Measurements from ENCODE around the gene ZFP64.
A peak's percentile ranks its signal among the peaks of the same experiment; 100 is the strongest.
"Not testable (repeated sequence)": the region's sequence is repeated elsewhere in the genome, so short reads cannot be mapped to it uniquely, and the experiment has no call there.

Gene ZFP64

GRCh38 chr20:52204136-52204535 lies 12.6 kb upstream of the ZFP64 start:
- no peak for DNase-seq (ENCODE audit: low spot score)

GRCh38 chr20:52201395-52201794 lies 9.8 kb upstream of the ZFP64 start:
- no peak for DNase-seq (ENCODE audit: low spot score)

- no peak for DNase-seq (ENCODE audit: low spot score)
These were observed 9.3 kb upstream of the ZFP64 start for GRCh38 chr20:52200870-52201269.

- no peak for DNase-seq (ENCODE audit: low spot score)
These were observed 5.3 kb upstream of the ZFP64 start for GRCh38 chr20:52196845-52197244.

- no peak for DNase-seq (ENCODE audit: low spot score)
These were observed 2.4 kb upstream of the ZFP64 start for GRCh38 chr20:52193886-52194545.

GRCh38 chr20:52193133-52193532 lies 1.6 kb upstream of the ZFP64 start:
- DNase-seq (ENCODE audit: low spot score): no peak

GRCh38 chr20:52192719-52193007 lies 1.1 kb upstream of the ZFP64 start:
- not testable (repeated sequence) for DNase-seq (ENCODE audit: low spot score)

- DNase-seq (ENCODE audit: low spot score): peak; percentile 37
These were observed 538 bp upstream of the ZFP64 start for GRCh38 chr20:52191916-52192718.

GRCh38 chr20:52190437-52191131 lies 995 bp downstream of the ZFP64 start:
- no peak for DNase-seq (ENCODE audit: low spot score)

- peak; percentile 61 for DNase-seq (ENCODE audit: low spot score)
These were observed 9.8 kb downstream of the ZFP64 start for GRCh38 chr20:52181766-52182165.

- DNase-seq (ENCODE audit: low spot score): no peak
These were observed 11.3 kb downstream of the ZFP64 start for GRCh38 chr20:52180180-52180840.

GRCh38 chr20:52179331-52180179 lies 12.0 kb downstream of the ZFP64 start:
- DNase-seq (ENCODE audit: low spot score): no peak

- no peak for DNase-seq (ENCODE audit: low spot score)
These were observed 12.9 kb downstream of the ZFP64 start for GRCh38 chr20:52178691-52179090.

GRCh38 chr20:52175840-52176239 lies 15.7 kb downstream of the ZFP64 start:
- no peak for DNase-seq (ENCODE audit: low spot score)

- DNase-seq (ENCODE audit: low spot score): no peak
These were observed 19.1 kb downstream of the ZFP64 start for GRCh38 chr20:52172392-52173047.

GRCh38 chr20:52171025-52171424 lies 20.6 kb downstream of the ZFP64 start:
- DNase-seq (ENCODE audit: low spot score): no peak

GRCh38 chr20:52168116-52168515 lies 23.5 kb downstream of the ZFP64 start:
- DNase-seq (ENCODE audit: low spot score): no peak

GRCh38 chr20:52167232-52167840 lies 24.2 kb downstream of the ZFP64 start:
- no peak for DNase-seq (ENCODE audit: low spot score)

- no peak for DNase-seq (ENCODE audit: low spot score)
These were observed 25.4 kb downstream of the ZFP64 start for GRCh38 chr20:52166150-52166549.

GRCh38 chr20:52160621-52161204 lies 30.9 kb downstream of the ZFP64 start:
- DNase-seq (ENCODE audit: low spot score): no peak
